CD4-positive, alpha-beta T cell treated with Interleukin-6 for 4 hours (primary cell): ENCODE data around the gene GRPEL2.
A peak's percentile ranks its signal among the peaks of the same experiment; 100 is the strongest.

ENCODE experiments used
- DNase-seq: peaks from one replicate; pipeline ENCODE4 v3.0.0-alpha.2; 2020; ENCODE audit warnings: mixed read lengths

Gene GRPEL2

DNA sequence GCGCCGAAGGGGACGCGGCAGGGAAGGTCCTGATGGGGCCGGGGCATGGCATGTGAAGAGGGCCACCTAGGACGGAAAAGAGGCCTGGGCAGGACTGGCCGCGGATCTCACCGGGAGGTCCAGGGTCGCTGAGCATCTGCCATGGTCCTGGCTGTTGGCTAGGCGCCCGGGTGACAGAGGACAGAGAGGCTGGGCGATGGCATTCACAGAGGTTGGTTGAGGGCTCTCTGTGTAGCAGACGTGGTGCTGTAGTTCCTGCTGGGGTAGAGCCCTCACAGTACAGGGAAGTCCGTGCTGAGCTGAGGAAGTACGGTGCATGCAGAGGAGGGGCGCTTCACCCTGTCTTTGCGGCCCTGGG is 13.0 kb downstream of the GRPEL2 start:
- DNase-seq, result peak; percentile 59

DNA sequence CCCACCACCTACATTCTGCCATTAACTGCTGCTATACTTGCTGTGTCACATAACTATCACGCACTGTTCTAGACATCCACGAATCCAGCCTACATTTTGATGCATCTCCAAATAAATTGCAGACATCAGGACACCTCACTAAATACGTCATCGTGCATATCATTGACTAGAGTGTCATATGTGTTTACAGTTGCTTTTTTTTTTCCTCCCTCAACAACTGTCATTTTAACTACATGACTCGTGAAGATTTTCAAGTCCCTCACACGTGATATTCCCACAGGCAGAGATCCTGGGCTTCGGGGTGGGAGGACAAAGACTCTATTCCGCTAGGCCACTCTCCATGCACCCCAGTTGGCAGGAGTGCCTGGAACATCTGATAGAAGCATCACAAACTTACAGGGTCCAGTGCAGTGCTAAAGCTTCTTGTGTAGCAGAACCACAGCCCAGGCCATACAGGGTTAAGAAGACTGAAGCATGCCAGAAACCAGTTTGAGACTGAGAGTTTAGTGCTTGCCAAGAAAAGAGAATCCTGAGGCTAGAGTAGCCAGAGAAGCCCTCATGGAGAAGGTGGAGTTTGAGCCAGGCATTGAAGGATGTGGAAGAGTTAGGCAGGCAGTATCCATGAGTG is 13.7 kb downstream of the GRPEL2 start:
- DNase-seq, result no peak

DNA sequence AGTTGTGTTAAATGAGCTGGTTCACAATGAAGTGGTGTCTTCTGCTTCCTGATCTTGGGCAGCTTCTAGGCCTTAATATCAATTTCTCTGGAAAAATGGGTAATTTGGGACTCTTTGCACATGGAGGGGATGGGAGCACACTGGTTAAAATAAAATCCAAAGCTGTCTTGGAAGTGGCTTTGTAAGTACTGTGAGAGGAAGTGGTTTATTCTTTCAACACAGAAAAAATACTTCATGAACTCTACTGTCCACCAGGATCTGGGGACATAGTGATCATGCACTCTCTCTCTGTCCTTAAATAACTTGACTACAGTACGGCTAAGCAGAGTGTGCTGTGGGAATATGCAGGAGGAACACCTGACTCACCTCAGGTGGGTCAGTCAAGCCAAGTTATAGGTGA is 15.0 kb downstream of the GRPEL2 start:
- DNase-seq, result no peak

DNA sequence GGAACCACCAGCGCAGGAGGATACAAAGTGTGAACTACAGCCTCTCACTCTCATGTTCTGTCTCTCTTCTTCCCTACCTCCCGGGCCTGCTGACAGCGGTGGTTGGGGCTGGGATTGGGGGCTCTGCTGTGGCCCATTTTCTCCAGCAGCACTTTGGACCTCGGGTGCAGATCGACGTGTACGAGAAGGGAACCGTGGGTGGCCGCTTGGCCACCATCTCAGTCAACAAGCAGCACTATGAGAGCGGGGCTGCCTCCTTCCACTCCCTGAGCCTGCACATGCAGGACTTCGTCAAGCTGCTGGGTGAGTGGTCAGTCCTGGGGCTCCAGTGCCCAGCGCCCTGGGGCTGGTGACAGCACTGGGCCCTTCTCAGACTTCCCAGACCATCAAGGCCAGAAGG is 17.2 kb downstream of the GRPEL2 start:
- no peak for DNase-seq

DNA sequence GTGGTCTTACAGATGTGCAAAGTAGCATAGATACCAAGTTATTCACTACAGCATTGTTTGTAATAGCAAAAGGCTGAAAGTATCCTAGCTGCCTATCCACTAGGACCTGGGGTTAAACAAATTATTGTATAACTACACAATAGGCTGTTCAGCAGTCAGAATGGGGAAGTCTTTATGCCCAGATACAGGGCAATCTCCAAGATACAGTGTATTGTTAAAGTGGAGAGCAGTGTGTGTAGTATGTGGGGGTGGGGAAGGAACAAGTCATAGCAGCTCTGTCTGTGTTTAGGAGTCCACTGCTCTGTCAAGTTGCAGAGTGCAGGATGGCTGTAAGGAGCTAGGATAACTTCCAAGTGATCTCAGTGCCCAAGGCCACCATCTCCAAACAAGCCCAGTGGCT is 18.1 kb downstream of the GRPEL2 start:
- DNase-seq, result no peak

- DNase-seq, result no peak
Measured at GRCh38 chr5:149363936-149364335, 18.6 kb downstream of the GRPEL2 start.

DNA sequence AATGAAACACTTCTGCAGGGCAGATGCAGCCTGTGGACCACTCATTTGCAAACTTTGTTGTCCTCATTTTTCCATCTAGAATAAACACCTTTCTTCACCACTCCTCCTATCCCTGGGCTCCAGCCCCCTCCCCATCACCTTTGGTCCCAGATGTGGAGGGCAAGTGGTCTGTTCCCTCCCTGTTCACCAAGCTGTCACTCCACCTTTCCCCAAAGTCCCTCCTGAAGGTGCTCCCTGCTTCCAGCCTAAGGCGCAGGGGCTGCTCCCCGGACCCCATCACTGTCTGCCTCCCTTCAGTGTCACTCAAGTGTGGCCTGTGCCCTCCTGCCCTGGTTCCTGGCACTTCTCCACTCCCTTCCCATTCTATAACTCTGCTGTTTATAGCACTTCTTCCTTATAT is 19.4 kb downstream of the GRPEL2 start:
- no peak for DNase-seq

GRCh38 chr5:149365418-149365817 is 20.1 kb downstream of the GRPEL2 start:
- no peak for DNase-seq

DNA sequence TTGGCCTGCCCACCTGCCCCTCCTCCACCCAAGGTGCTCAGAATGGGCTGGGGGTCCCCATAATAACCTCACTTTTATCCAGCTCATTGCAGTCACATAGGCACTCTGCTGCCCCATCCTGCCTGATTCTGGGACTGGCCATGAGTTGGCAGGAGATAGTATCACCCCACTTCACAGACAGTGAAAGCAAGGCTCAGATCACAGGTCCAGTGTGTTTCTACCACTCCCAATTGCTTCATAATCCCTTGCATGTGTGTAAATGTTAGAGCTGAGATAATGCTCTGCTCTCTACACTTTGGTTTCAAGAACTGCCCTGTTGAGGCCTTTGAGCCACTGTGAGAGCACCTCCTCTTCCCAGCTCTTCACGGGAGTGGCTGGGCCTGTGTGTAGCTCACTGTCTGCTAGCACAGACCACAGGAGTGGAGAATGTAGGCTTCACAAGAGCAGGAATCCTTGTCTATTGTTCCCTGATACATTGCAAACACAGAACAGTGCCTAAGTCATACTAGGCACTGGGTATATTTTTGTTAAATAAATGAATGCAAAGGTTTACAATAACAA is 20.9 kb downstream of the GRPEL2 start:
- no peak for DNase-seq

DNA sequence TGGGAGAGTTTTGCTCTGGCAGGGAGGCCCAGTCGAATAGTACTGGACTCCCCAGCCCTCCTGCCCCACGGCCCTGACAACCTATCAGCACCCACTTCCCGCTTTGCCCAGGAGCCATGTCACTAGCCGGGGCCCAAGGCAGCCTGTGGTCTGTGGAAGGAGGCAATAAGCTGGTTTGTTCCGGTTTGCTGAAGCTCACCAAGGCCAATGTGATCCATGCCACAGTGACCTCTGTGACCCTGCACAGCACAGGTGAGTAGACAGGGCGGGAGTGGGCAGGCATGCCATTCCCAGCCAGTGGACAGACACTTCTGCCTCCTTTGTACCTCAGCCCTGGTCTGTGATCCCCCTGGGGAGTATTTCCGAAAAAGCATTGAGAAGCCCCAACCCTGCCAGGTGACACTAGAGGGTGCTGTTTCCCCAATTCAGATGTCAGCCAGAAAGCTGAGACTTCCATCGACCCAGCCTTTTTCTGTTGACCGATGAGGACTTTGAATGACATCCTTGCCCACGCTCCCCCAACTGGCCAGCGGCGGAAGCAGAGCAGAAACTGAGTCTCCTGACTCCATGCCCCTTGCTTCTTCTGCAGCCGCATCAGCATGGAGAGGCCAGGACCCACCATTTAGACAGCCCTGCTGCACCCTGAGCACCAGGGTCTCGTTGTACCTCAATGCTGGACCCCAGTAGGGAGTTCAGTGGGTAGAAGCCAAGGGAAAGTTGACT is 22.1 kb downstream of the GRPEL2 start:
- DNase-seq, result peak; percentile 68

DNA sequence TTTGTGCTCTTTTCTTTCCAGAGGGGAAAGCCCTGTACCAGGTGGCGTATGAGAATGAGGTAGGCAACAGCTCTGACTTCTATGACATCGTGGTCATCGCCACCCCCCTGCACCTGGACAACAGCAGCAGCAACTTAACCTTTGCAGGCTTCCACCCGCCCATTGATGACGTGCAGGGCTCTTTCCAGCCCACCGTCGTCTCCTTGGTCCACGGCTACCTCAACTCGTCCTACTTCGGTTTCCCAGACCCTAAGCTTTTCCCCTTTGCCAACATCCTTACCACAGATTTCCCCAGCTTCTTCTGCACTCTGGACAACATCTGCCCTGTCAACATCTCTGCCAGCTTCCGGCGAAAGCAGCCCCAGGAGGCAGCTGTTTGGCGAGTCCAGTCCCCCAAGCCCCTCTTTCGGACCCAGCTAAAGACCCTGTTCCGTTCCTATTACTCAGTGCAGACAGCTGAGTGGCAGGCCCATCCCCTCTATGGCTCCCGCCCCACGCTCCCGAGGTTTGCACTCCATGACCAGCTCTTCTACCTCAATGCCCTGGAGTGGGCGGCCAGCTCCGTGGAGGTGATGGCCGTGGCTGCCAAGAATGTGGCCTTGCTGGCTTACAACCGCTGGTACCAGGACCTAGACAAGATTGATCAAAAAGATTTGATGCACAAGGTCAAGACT is 22.8 kb downstream of the GRPEL2 start:
- DNase-seq, result no peak

- no peak for DNase-seq
Measured at GRCh38 chr5:149370878-149371277, 25.6 kb downstream of the GRPEL2 start.

DNA sequence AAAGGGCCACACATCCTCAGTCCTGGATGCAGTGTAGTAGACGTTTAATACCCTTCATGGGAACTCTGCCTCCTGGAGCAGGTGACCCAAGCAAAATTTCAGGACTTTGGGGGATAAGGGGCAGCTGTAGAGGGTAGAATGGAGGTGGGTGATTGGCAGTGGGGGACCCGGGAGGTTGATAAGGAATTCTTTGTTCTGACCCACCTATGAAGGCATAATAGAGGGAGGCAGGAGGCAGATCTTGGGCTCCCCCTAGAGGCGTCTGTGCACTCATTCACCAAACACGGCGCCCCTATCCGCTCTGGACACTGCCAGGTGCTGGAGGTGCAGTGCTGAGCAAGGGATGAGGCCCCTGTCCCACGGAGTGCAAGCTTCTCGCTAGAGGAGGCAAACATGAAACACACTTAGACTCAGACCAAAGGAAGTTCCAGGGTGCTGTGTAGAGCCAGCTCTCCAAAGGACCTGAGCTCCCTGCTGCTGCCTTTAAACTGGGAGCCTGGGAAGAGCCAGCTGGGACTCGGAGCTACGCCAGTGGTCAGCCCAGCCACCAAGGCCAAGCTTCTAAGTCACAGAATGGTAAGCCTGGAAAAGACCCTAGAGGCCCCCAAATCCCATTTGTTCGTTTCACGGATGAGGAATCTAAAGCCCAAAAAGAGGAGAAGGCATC is 26.1 kb downstream of the GRPEL2 start:
- peak; percentile 82 for DNase-seq

- no peak for DNase-seq
Measured at GRCh38 chr5:149372076-149372795, 26.9 kb downstream of the GRPEL2 start.

DNA sequence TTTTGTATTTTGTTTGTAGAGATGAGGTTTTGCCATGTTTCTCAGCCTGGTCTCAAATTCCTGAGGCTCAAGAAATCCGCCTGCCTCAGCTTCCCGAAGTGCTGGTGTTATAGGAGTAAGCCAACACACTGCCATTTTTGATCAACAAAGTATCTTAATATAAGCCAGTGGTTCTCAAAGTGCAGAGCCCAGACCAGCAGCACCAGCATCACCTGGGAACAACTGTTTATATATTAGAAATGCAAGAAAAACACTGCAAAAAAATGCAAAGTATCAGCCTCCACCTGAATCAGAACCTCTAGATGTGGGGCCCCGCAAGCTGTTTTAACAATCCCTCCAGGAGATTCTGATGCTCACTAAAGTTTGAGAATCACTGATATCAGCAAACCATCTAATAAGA is 27.6 kb downstream of the GRPEL2 start:
- no peak for DNase-seq

GRCh38 chr5:149374303-149374702 is 29.0 kb downstream of the GRPEL2 start:
- no peak for DNase-seq

- DNase-seq, result no peak
Measured at GRCh38 chr5:149374801-149375200, 29.5 kb downstream of the GRPEL2 start.

GRCh38 chr5:149375434-149375833 is 30.1 kb downstream of the GRPEL2 start:
- no peak for DNase-seq

GRCh38 chr5:149376104-149376503 is 30.8 kb downstream of the GRPEL2 start:
- DNase-seq, result no peak

- DNase-seq, result no peak
Measured at GRCh38 chr5:149376711-149377447, 31.6 kb downstream of the GRPEL2 start.

DNA sequence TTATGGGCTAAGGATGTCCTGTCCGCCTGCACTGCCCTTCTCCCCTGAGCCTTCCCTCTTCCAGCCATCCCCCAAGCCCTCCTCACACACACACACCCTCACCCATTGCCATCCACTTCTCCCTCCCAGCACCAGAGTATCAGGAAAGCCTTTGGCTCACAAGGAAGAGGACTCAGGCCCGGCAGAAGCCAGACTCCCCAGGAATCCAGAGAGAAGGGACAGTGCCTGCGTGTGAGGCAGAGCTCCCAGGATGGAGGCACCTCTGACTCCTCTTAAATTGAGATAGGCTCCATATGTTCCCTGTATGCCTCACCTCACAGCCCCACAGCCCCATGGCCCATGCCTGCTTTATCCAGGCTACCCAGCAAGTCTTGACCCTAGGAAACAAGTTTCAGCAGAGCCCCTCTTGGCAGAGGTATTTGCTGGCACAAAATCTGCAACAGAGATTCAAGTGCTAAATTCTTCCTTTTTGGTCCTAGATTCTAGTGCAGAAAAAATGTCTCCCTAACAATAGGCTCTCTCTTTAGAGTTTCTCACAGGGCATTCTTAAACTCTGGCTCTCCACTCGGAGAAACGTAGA is 33.0 kb downstream of the GRPEL2 start:
- DNase-seq, result no peak
